NB4 (cell line): Measurements from ENCODE around the gene ME3.

Source experiments
- DNase-seq: peaks from one replicate; pipeline ENCODE4 v3.0.0; 2010; ENCODE audit warnings: low read depth
- H3K4me3 ChIP-seq: one replicate; pipeline ENCODE4 v1.5.1; 2011; ENCODE audit warnings: mild to moderate bottlenecking, low read depth, low read length, moderate library complexity
- MYC ChIP-seq: IDR thresholded peaks from 2 replicates; pipeline ENCODE4 v1.6.1; 2011; ENCODE audit warnings: low read depth, low read length
- POLR2A ChIP-seq: IDR thresholded peaks from 2 replicates; pipeline ENCODE4 v1.6.1; 2011; ENCODE audit warnings: mild to moderate bottlenecking; ENCODE audit not compliant: insufficient read length; ENCODE audit errors: extremely low read depth
- TF ChIP-seq, protein P1 (sequence below): IDR thresholded peaks from 2 replicates; pipeline ENCODE4 v1.6.1; 2011; ENCODE audit warnings: low read depth, low read length
- TF ChIP-seq, protein P2 (sequence below): IDR thresholded peaks from one replicate; pipeline ENCODE4 v1.5.1; 2012; ENCODE audit warnings: low read depth, low read length

ME3 gene

DNA sequence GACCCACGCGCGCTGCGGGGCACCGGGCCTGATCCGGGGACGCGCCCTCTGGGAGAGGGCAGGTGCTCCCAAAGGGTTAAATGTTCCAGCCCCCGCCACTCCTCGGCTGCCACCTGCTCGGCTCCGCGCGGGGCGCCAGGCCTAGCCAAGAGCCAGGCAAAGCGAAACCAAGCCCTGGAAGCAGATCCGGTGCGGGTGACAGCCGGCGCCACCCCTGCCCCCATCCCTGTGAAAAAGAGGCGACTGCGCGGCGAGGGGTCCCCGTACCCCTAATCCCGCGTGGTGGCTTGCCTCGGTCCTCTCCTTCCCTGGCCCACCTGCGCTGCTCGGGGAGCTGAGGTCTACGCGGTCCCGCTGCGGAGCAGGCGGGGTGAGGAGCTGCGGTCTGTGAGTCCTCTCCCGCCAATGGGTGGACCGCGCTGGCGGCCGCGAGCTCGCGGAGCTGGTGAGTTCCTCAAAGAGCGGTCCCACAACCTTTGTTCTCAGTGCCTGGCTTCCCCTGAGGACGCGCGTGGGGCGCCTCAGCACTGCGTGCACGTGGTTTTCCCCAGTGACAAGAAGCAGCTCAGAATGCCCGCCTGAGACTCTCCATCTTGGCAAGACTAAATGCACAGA, at the start of gene ME3:
TSS of gene ME3 (minus strand) at position 610 of the 615 bp plus-strand sequence.
- peak; percentile 46 for DNase-seq
- H3K4me3 ChIP-seq = peak within 1 kb of the TSS; percentile 22
- TF ChIP-seq POLR2A (no peak), MYC (no peak)
- TF ChIP-seq, protein P1, sequence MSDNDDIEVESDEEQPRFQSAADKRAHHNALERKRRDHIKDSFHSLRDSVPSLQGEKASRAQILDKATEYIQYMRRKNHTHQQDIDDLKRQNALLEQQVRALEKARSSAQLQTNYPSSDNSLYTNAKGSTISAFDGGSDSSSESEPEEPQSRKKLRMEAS = no peak
- TF ChIP-seq, protein P2, sequence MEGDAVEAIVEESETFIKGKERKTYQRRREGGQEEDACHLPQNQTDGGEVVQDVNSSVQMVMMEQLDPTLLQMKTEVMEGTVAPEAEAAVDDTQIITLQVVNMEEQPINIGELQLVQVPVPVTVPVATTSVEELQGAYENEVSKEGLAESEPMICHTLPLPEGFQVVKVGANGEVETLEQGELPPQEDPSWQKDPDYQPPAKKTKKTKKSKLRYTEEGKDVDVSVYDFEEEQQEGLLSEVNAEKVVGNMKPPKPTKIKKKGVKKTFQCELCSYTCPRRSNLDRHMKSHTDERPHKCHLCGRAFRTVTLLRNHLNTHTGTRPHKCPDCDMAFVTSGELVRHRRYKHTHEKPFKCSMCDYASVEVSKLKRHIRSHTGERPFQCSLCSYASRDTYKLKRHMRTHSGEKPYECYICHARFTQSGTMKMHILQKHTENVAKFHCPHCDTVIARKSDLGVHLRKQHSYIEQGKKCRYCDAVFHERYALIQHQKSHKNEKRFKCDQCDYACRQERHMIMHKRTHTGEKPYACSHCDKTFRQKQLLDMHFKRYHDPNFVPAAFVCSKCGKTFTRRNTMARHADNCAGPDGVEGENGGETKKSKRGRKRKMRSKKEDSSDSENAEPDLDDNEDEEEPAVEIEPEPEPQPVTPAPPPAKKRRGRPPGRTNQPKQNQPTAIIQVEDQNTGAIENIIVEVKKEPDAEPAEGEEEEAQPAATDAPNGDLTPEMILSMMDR = no peak

- TF ChIP-seq, protein P2 = no peak
- no peak for DNase-seq
- no peak overlapping the region for H3K4me3 ChIP-seq
Observed at GRCh38 chr11:86722006-86722405, 49.6 kb upstream of the ME3 start.

GRCh38 chr11:86720546-86720945, 48.1 kb upstream of the ME3 start:
- no peak for TF ChIP-seq MYC
- TF ChIP-seq, protein P1 = no peak
- TF ChIP-seq, protein P2 = no peak
- no peak for DNase-seq
- H3K4me3 ChIP-seq = no peak overlapping the region

DNA sequence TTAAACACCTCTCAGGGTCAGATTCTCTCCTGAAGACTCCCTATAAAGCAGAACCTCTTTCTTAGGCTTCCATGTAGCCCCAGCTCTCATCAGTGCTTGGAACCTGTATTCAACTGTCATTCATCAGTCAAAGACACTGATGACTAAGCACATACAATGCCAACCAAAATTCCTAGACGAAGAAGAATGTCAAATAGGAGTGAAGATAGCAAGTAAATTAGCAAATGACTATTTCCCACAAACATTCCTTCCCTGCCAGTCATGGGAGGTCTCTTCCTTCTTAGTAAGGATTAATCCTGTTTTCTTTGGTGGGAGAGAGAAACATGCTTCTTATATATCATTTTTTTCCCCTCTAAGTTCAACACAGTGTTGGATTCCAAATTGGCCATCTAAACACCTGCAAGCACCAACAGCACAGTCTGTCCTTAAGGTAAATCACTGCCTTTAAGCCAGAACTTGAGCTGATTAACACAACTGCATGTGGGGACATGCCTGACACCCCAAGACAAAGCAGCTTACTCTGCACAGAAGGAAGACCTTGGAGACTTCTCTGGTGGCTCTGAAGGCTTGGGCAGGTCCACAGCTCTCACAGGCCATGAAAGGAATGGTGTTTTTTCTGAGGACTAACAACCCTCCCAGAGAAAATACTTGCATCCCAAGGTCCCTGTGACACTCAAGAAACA, 47.5 kb upstream of the ME3 start:
- DNase-seq = no peak
- TF ChIP-seq MYC (no peak), POLR2A (no peak)
- TF ChIP-seq, protein P2 = no peak
- no peak overlapping the region for H3K4me3 ChIP-seq

GRCh38 chr11:86718999-86719398, 46.6 kb upstream of the ME3 start:
- no peak for DNase-seq
- H3K4me3 ChIP-seq = no peak overlapping the region
- TF ChIP-seq, protein P2 = no peak
- TF ChIP-seq, protein P1 = no peak
- TF ChIP-seq MYC (no peak), POLR2A (no peak)

DNA sequence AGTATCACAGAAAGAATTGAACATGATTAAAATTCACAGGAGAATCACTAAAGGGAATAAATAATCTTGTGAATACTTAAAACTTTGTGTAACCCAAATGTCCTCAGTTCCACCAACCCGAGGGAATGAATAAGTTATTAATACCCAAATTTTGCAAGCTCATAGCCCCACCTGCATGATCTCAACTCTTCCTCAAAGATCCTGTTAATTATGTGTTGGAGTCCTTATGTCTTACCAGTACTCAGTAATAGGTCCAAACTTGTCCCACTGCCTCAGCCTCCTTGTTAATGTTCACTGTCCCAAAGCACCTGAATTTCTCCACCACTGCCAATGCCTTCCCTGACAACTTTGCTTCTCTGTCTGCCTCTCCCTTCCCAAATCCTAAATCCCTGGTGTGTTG, 46.1 kb upstream of the ME3 start:
- no peak for DNase-seq
- H3K4me3 ChIP-seq = no peak overlapping the region
- TF ChIP-seq, protein P2 = no peak
- TF ChIP-seq MYC (no peak), POLR2A (no peak)
- TF ChIP-seq, protein P1 = no peak
